ENCODE data around the gene FRMD3. TPM values are rescaled to one million over a fixed set of nuclear protein-coding genes. Genes with fewer than 3 reads are reported as not detected.
A peak's percentile ranks its signal among the peaks of the same experiment; 100 is the strongest.

Gene FRMD3
- total RNA-seq, 1 experiment from 2014 or later, result 1.4 TPM

DNA sequence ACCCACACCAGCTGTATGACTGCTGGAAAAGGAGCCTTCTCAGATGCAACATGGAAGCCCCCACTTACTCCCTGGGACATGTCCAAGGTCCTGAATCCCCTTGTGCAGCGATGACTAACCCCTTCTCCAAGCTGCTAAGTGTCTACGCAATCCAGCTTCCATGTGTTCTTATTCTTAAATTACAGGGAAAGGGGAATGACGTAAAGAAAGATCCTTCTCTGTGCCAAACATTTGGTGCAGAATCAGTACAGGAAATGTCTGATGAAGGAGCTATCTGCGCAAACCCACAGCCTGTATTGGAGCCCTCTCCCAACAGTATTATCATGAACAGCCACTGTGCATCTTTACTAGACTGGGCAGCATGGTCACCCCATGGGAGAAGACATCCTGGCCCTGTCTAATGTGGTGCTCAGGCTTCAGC is 183.2 kb downstream of the FRMD3 start (continued):
- no peak for TF ChIP-seq ZNF121 (CRISPR knock-in tag; IDR thresholded peaks at IDR 0.05)
- TF ChIP-seq ZNF423 (CRISPR knock-in tag; IDR thresholded peaks at IDR 0.05), result no peak
- TF ChIP-seq MYBL2 (CRISPR knock-in tag; IDR thresholded peaks at IDR 0.05), result no peak

GRCh38 chr9:83349031-83349430 is 189.2 kb downstream of the FRMD3 start:
- CTCF ChIA-PET, result interaction anchor here (1.1 to 1.4 kb wide), 3 partner anchors 15 to 195 kb away, joined by 4 to 9 read pairs (median 5); no protein-coding TSS in a partner anchor
- H3K36me3 Mint-ChIP-seq, result no peaks in the 10 kb centered on the region

More at GRCh38 chr9:83349031-83349430, 189.2 kb downstream of the FRMD3 start:
- POLR2A ChIA-PET, result no interaction called here
- Mint-ChIP-seq H3K4me1 (peaks cover 8% of the 10 kb centered on the region), H3K4me3 (no peak overlapping the region), H3K9me3 (no peaks in the 10 kb centered on the region), H3K27ac (no peak overlapping the region), H3K27me3 (ENCODE audit: low read depth) (no peaks in the 10 kb centered on the region)
- no peak for DNase-seq (ENCODE audit: low spot score)
- no peak for TF ChIP-seq ESRRA (CRISPR knock-in tag; IDR thresholded peaks at IDR 0.05; ENCODE audit: borderline replicate concordance)
- TF ChIP-seq ATF3 (CRISPR knock-in tag; conservative IDR thresholded peaks at IDR 0.05), result no peak
- TF ChIP-seq ZNF232 (CRISPR knock-in tag; IDR thresholded peaks at IDR 0.05), result no peak
- TF ChIP-seq IRF2 (CRISPR knock-in tag; IDR thresholded peaks at IDR 0.05; ENCODE audit: borderline replicate concordance, low read depth), result no peak
- no peak for TF ChIP-seq SMAD3 (CRISPR knock-in tag; IDR thresholded peaks at IDR 0.05; ENCODE audit: borderline replicate concordance)
- TF ChIP-seq, protein P1, sequence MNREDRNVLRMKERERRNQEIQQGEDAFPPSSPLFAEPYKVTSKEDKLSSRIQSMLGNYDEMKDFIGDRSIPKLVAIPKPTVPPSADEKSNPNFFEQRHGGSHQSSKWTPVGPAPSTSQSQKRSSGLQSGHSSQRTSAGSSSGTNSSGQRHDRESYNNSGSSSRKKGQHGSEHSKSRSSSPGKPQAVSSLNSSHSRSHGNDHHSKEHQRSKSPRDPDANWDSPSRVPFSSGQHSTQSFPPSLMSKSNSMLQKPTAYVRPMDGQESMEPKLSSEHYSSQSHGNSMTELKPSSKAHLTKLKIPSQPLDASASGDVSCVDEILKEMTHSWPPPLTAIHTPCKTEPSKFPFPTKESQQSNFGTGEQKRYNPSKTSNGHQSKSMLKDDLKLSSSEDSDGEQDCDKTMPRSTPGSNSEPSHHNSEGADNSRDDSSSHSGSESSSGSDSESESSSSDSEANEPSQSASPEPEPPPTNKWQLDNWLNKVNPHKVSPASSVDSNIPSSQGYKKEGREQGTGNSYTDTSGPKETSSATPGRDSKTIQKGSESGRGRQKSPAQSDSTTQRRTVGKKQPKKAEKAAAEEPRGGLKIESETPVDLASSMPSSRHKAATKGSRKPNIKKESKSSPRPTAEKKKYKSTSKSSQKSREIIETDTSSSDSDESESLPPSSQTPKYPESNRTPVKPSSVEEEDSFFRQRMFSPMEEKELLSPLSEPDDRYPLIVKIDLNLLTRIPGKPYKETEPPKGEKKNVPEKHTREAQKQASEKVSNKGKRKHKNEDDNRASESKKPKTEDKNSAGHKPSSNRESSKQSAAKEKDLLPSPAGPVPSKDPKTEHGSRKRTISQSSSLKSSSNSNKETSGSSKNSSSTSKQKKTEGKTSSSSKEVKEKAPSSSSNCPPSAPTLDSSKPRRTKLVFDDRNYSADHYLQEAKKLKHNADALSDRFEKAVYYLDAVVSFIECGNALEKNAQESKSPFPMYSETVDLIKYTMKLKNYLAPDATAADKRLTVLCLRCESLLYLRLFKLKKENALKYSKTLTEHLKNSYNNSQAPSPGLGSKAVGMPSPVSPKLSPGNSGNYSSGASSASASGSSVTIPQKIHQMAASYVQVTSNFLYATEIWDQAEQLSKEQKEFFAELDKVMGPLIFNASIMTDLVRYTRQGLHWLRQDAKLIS (CRISPR knock-in tag; IDR thresholded peaks at IDR 0.05; ENCODE audit: borderline replicate concordance), result no peak
- no peak for TF ChIP-seq TEAD1 (CRISPR knock-in tag; IDR thresholded peaks at IDR 0.05)
- TF ChIP-seq, protein P2, sequence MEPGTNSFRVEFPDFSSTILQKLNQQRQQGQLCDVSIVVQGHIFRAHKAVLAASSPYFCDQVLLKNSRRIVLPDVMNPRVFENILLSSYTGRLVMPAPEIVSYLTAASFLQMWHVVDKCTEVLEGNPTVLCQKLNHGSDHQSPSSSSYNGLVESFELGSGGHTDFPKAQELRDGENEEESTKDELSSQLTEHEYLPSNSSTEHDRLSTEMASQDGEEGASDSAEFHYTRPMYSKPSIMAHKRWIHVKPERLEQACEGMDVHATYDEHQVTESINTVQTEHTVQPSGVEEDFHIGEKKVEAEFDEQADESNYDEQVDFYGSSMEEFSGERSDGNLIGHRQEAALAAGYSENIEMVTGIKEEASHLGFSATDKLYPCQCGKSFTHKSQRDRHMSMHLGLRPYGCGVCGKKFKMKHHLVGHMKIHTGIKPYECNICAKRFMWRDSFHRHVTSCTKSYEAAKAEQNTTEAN (CRISPR knock-in tag; IDR thresholded peaks at IDR 0.05), result no peak
- TF ChIP-seq FOXJ3 (CRISPR knock-in tag; IDR thresholded peaks at IDR 0.05; ENCODE audit: borderline replicate concordance), result no peak
- TF ChIP-seq, protein P3, sequence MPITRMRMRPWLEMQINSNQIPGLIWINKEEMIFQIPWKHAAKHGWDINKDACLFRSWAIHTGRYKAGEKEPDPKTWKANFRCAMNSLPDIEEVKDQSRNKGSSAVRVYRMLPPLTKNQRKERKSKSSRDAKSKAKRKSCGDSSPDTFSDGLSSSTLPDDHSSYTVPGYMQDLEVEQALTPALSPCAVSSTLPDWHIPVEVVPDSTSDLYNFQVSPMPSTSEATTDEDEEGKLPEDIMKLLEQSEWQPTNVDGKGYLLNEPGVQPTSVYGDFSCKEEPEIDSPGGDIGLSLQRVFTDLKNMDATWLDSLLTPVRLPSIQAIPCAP (CRISPR knock-in tag; IDR thresholded peaks at IDR 0.05), result no peak
- no peak for TF ChIP-seq ZSCAN18 (CRISPR knock-in tag; IDR thresholded peaks at IDR 0.05)
- peak; percentile 26; the same call in 1 of the 2 replicates for ATAC-seq

Data from WTC11 (cell line).